GM18868 (cell line): ENCODE results near the gene GPRIN2.
"Not testable (repeated sequence)": the region's sequence is repeated elsewhere in the genome, so short reads cannot be mapped to it uniquely, and the experiment has no call there.

Experiments
- ATAC-seq: cut with Tn5 transposase; IDR thresholded peaks from one replicate; pipeline ENCODE4 v1.9.1; 2021; ENCODE audit warnings: mild to moderate bottlenecking, moderate library complexity; ENCODE audit not compliant: unreplicated experiment

Gene GPRIN2

GRCh38 chr10:46522295-46523118 lies 34.0 kb downstream of the GPRIN2 start:
- ATAC-seq: no peak

GRCh38 chr10:46520941-46521340 lies 35.5 kb downstream of the GPRIN2 start:
- no peak for ATAC-seq

- ATAC-seq: no peak
Observed at GRCh38 chr10:46520381-46520780, 36.1 kb downstream of the GPRIN2 start.

GRCh38 chr10:46518028-46518725 lies 38.3 kb downstream of the GPRIN2 start:
- ATAC-seq: no peak

GRCh38 chr10:46517541-46517940 lies 38.9 kb downstream of the GPRIN2 start:
- no peak for ATAC-seq

GRCh38 chr10:46516660-46517416 lies 39.6 kb downstream of the GPRIN2 start:
- ATAC-seq: no peak

GRCh38 chr10:46515793-46516192 lies 40.7 kb downstream of the GPRIN2 start:
- ATAC-seq: no peak

GRCh38 chr10:46515366-46515765 lies 41.1 kb downstream of the GPRIN2 start:
- no peak for ATAC-seq

- ATAC-seq: no peak
Observed at GRCh38 chr10:46514899-46515298, 41.6 kb downstream of the GPRIN2 start.

- ATAC-seq: no peak
Observed at GRCh38 chr10:46514431-46514861, 42.0 kb downstream of the GPRIN2 start.

GRCh38 chr10:46513333-46513732 lies 43.1 kb downstream of the GPRIN2 start:
- ATAC-seq: not testable (repeated sequence)

- ATAC-seq: not testable (repeated sequence)
Observed at GRCh38 chr10:46512725-46513124, 43.7 kb downstream of the GPRIN2 start.

- not testable (repeated sequence) for ATAC-seq
Observed at GRCh38 chr10:46512002-46512401, 44.5 kb downstream of the GPRIN2 start.
